H1 (cell line): Measurements from ENCODE around the gene ADGRA3. TPM values are rescaled to one million over a fixed set of nuclear protein-coding genes. Genes with fewer than 3 reads are reported as not detected.

Experiments used
- CTCF ChIA-PET: fragments of 300-600 bp; sonication (Branson Sonifier 250); formaldehyde crosslinking; loops from one replicate; lab custom pipeline; 2021; ENCODE audit not compliant: partially characterized antibody; lab: Charles Lee
- POLR2A ChIA-PET: fragments of 300-600 bp; sonication (Branson Sonifier 250); formaldehyde crosslinking; loops from one replicate; lab custom pipeline; 2021; ENCODE audit warnings: inconsistent platforms; ENCODE audit not compliant: partially characterized antibody; lab: Charles Lee
- DNase-seq, 2 experiments: peaks; one replicate each; pipeline versions ENCODE4 v3.0.0 to v3.0.0-alpha.2; 2010 to 2022; ENCODE audit warnings: low spot score in 2 of 2, low read depth in 1 of 2, mixed read lengths in 1 of 2
- FAIRE-seq: peaks from 2 replicates; lab custom pipeline; 2011; peaks lifted over from hg19 to GRCh38; lab: Jason Lieb, UNC
- H2AFZ ChIP-seq: 2 replicates; pipeline ENCODE4 v1.8.1; 2012; ENCODE audit warnings: low read length, inconsistent platforms
- H2AK5ac ChIP-seq: 2 replicates; pipeline ENCODE4 v1.6.1; 2013; ENCODE audit warnings: low read depth, low read length
- H2BK120ac ChIP-seq: replicated peaks from 2 replicates; pipeline ENCODE3; 2013; ENCODE audit warnings: low read depth, low read length, inconsistent platforms
- H2BK12ac ChIP-seq: 2 replicates; pipeline ENCODE4 v1.6.1; 2013; ENCODE audit warnings: low read depth, low read length
- H2BK15ac ChIP-seq: 2 replicates; pipeline ENCODE4 v1.6.1; 2013; ENCODE audit warnings: low read length
- H2BK20ac ChIP-seq: 2 replicates; pipeline ENCODE4 v1.6.1; 2013; ENCODE audit warnings: low read length
- H2BK5ac ChIP-seq: 2 replicates; pipeline ENCODE4 v1.6.1; 2013; ENCODE audit warnings: low read depth, low read length
- H3K14ac ChIP-seq: 2 replicates; pipeline ENCODE4 v1.6.1; 2013; ENCODE audit warnings: inconsistent platforms; ENCODE audit not compliant: insufficient read length
- H3K18ac ChIP-seq: 2 replicates; pipeline ENCODE4 v1.6.1; 2013; ENCODE audit warnings: low read length; ENCODE audit errors: extremely low read depth
- H3K23ac ChIP-seq: 2 replicates; pipeline ENCODE4 v1.6.1; 2013; ENCODE audit warnings: inconsistent platforms; ENCODE audit not compliant: insufficient read length
- H3K23me2 ChIP-seq: 2 replicates; pipeline ENCODE4 v1.6.1; 2013; ENCODE audit warnings: low read depth, low read length
- H3K27ac ChIP-seq: 2 replicates; pipeline ENCODE4 v1.6.1; 2011; ENCODE audit warnings: low read depth, low read length, inconsistent platforms
- H3K27me3 ChIP-seq, 4 experiments: replicated peaks in 1 of 4; 1 replicate in 1 of 4; 2 replicates in 3 of 4; pipeline versions ENCODE4 v1.6.1 to v1.8.1; 2011 to 2013; ENCODE audit warnings: low read length in 3 of 4, mild to moderate bottlenecking in 3 of 4, inconsistent platforms in 2 of 4, mixed read lengths in 2 of 4, moderate library complexity in 1 of 4; ENCODE audit not compliant: control insufficient read depth in 3 of 4, insufficient read depth in 3 of 4; ENCODE audit errors: extremely low read depth in 1 of 4
- H3K36me3 ChIP-seq, 4 experiments: 2 replicates each; pipeline versions ENCODE4 v1.6.1 to v1.8.1; 2011 to 2013; ENCODE audit warnings: mild to moderate bottlenecking in 4 of 4, low read length in 3 of 4, moderate library complexity in 2 of 4, control low read depth in 1 of 4, inconsistent platforms in 1 of 4; ENCODE audit not compliant: insufficient read depth in 4 of 4, control insufficient read depth in 2 of 4
- H3K4ac ChIP-seq: replicated peaks from 2 replicates; pipeline ENCODE3; 2013; ENCODE audit warnings: low read length, low read depth, mixed read lengths, inconsistent platforms; ENCODE audit not compliant: insufficient read length
- H3K4me1 ChIP-seq, 4 experiments: replicated peaks in 1 of 4; 1 replicate in 1 of 4; 2 replicates in 3 of 4; pipeline versions ENCODE4 v1.6.1 to v1.8.1; 2011 to 2013; ENCODE audit warnings: low read length in 3 of 4, inconsistent platforms in 2 of 4, mixed read lengths in 1 of 4; ENCODE audit not compliant: insufficient read depth in 4 of 4, control insufficient read depth in 3 of 4
- H3K4me2 ChIP-seq, 2 experiments: 2 replicates each; pipeline versions ENCODE4 v1.6.1 to v1.8.1; 2011 to 2013; ENCODE audit warnings: low read depth in 2 of 2, low read length in 2 of 2, control low read depth in 1 of 2, inconsistent platforms in 1 of 2, mild to moderate bottlenecking in 1 of 2; ENCODE audit not compliant: insufficient read depth in 1 of 2
- H3K4me3 ChIP-seq, 4 experiments: fragments of 200-600, 300-600 bp in 1 of 4; sonication (generic), shearing (Covaris generic), sonication (Bioruptor Twin) in 1 of 4; 2 replicates each; pipeline versions ENCODE4 v1.5.1 to v1.8.1; 2011 to 2016; ENCODE audit warnings: low read length in 4 of 4, low read depth in 3 of 4, control low read depth in 2 of 4, inconsistent platforms in 2 of 4, mild to moderate bottlenecking in 2 of 4, mixed read lengths in 1 of 4, moderate library complexity in 1 of 4; ENCODE audit not compliant: insufficient read depth in 2 of 4; ENCODE audit errors: extremely low read depth in 1 of 4
- H3K56ac ChIP-seq: replicated peaks from 2 replicates; pipeline ENCODE3; 2013; ENCODE audit warnings: low read depth, mild to moderate bottlenecking, mixed read lengths, low read length, inconsistent platforms; ENCODE audit not compliant: insufficient read length
- H3K79me1 ChIP-seq: 2 replicates; pipeline ENCODE4 v1.6.1; 2013; ENCODE audit warnings: low read depth, low read length, control low read depth
- H3K79me2 ChIP-seq, 2 experiments: 2 replicates each; pipeline versions ENCODE4 v1.6.1 to v1.8.1; 2012 to 2013; ENCODE audit warnings: low read length in 2 of 2, mild to moderate bottlenecking in 2 of 2, inconsistent platforms in 1 of 2; ENCODE audit not compliant: insufficient read depth in 2 of 2, control insufficient read depth in 1 of 2
- H3K9ac ChIP-seq, 4 experiments: replicated peaks in 1 of 4; 1 replicate in 1 of 4; 2 replicates in 3 of 4; pipeline versions ENCODE4 v1.6.1 to v1.8.1; 2011 to 2013; ENCODE audit warnings: low read depth in 3 of 4, low read length in 3 of 4, control low read depth in 2 of 4, mild to moderate bottlenecking in 2 of 4, moderate library complexity in 2 of 4, inconsistent platforms in 1 of 4; ENCODE audit errors: extremely low read depth in 1 of 4
- H3K9me3 ChIP-seq, 2 experiments: 2 replicates each; pipeline versions ENCODE4 v1.6.1 to v1.8.1; 2012 to 2013; ENCODE audit warnings: mild to moderate bottlenecking in 2 of 2, moderate library complexity in 2 of 2, control low read depth in 1 of 2, inconsistent platforms in 1 of 2, low read depth in 1 of 2, low read length in 1 of 2, mixed read lengths in 1 of 2; ENCODE audit not compliant: insufficient read depth in 2 of 2
- H4K20me1 ChIP-seq, 2 experiments: replicated peaks in 1 of 2; 2 replicates each; pipeline versions ENCODE3 to v1.8.1; 2011 to 2013; ENCODE audit warnings: inconsistent platforms in 2 of 2, low read length in 2 of 2, mild to moderate bottlenecking in 1 of 2; ENCODE audit not compliant: insufficient read depth in 2 of 2, control insufficient read depth in 1 of 2
- H4K5ac ChIP-seq: 2 replicates; pipeline ENCODE4 v1.6.1; 2013; ENCODE audit warnings: low read length, low read depth, mixed read lengths, inconsistent platforms; ENCODE audit not compliant: insufficient read length
- H4K8ac ChIP-seq: 2 replicates; pipeline ENCODE4 v1.8.0; 2013; ENCODE audit warnings: mild to moderate bottlenecking, moderate library complexity, low read length, inconsistent platforms; ENCODE audit not compliant: insufficient read depth; ENCODE audit errors: extremely low read depth
- H4K91ac ChIP-seq: replicated peaks from 2 replicates; pipeline ENCODE3; 2013; ENCODE audit warnings: low read length, mixed read lengths, inconsistent platforms; ENCODE audit not compliant: insufficient read length
- ASH2L ChIP-seq: fragments of 200-600, 300-600 bp; sonication (generic); IDR thresholded peaks from one replicate; pipeline ENCODE4 v1.7.1; 2017; ENCODE audit warnings: low read length
- CHD1 ChIP-seq: IDR thresholded peaks from 2 replicates; pipeline ENCODE4 v1.6.1; 2012; ENCODE audit warnings: low read depth, low read length, improper control_type of control experiment
- FOSL1 ChIP-seq: IDR thresholded peaks from 2 replicates; pipeline ENCODE4 v1.6.1; 2011; ENCODE audit warnings: mild to moderate bottlenecking, low read depth, low read length, moderate library complexity; ENCODE audit not compliant: insufficient read depth
- HDAC2 ChIP-seq, 2 experiments: fragments of 300-600 bp in 1 of 2; sonication (generic) in 1 of 2; IDR thresholded peaks; 2 replicates each; pipeline ENCODE4 v1.6.1; 2011 to 2012; ENCODE audit warnings: low read depth in 2 of 2, low read length in 2 of 2, mild to moderate bottlenecking in 2 of 2, moderate library complexity in 2 of 2, borderline replicate concordance in 1 of 2, inconsistent platforms in 1 of 2
- HDAC6 ChIP-seq: IDR thresholded peaks from one replicate; pipeline ENCODE4 v1.7.1; 2012; ENCODE audit warnings: low read depth, mild to moderate bottlenecking, inconsistent platforms, low read length, moderate library complexity
- NRF1 ChIP-seq: IDR thresholded peaks from 2 replicates; pipeline ENCODE4 v1.6.1; 2011; ENCODE audit warnings: mild to moderate bottlenecking, low read depth, low read length, improper control_type of control experiment
- POU5F1 ChIP-seq: IDR thresholded peaks from 2 replicates; pipeline ENCODE4 v1.6.1; 2011; ENCODE audit warnings: low read depth, mild to moderate bottlenecking, low read length, moderate library complexity
- RBBP5 ChIP-seq: IDR thresholded peaks from 2 replicates; pipeline ENCODE4 v1.7.1; 2012; ENCODE audit warnings: low read depth, mild to moderate bottlenecking, inconsistent platforms, low read length, moderate library complexity, borderline replicate concordance
- RNF2 ChIP-seq: fragments of 200-900, 300-1000 bp; sonication (generic); IDR thresholded peaks from 2 replicates; pipeline ENCODE4 v1.7.1; 2016; ENCODE audit warnings: borderline replicate concordance, low read depth, mild to moderate bottlenecking, antibody characterized with exemption, low read length; ENCODE audit not compliant: poor library complexity, severe bottlenecking; ENCODE audit errors: missing control alignments
- SP1 ChIP-seq: IDR thresholded peaks from 2 replicates; pipeline ENCODE4 v1.6.1; 2011; ENCODE audit warnings: low read depth, low read length
- TAF1 ChIP-seq: IDR thresholded peaks from 2 replicates; pipeline ENCODE4 v1.6.1; 2011; ENCODE audit warnings: mild to moderate bottlenecking, low read depth, low read length
- TAF7 ChIP-seq: optimal IDR thresholded peaks from 2 replicates; pipeline ENCODE3; 2011; ENCODE audit warnings: low read depth, mild to moderate bottlenecking, inconsistent platforms, low read length, moderate library complexity, borderline replicate concordance
- YY1 ChIP-seq: IDR thresholded peaks from 2 replicates; pipeline ENCODE4 v1.6.1; 2011; ENCODE audit warnings: low read depth, mild to moderate bottlenecking, low read length
- ZNF274 ChIP-seq: IDR thresholded peaks from 2 replicates; pipeline ENCODE4 v1.7.0; 2012; ENCODE audit warnings: low read length, borderline replicate concordance; ENCODE audit errors: extremely low read depth
- WGBS, 2 experiments: shearing (Covaris generic) in 1 of 2; methylation state at CpG; one replicate each; pipeline versions ENCODE4 v1.1.6 to v1.1.7; 2013 to 2015; ENCODE audit warnings: low lambda C conversion rate in 2 of 2, mixed read lengths in 2 of 2, inconsistent platforms in 1 of 2, low coverage in 1 of 2, missing lambda C conversion rate in 1 of 2; ENCODE audit not compliant: insufficient replicate concordance in 2 of 2, insufficient coverage in 1 of 2, insufficient read length in 1 of 2; ENCODE audit errors: extremely low coverage in 1 of 2, missing lambda C conversion rate in 1 of 2; 5-methylcytosine and 5-hydroxymethylcytosine counted together
- polyA plus RNA-seq, 7 experiments: library from polyadenylated mRNA; depleted of rRNA in 3 of 7; stranded (reverse) in 5 of 7; unstranded in 2 of 7; fragments of >200 nt in 5 of 7; fragments of 200-250 nt in 2 of 7; gene quantifications; 1 replicate in 5 of 7; 2 replicates in 1 of 7; 4 replicates in 1 of 7; pipeline versions ENCODE4 v1.2.1 to v1.2.3, GENCODE V29; 2011 to 2013; ENCODE audit warnings: missing spikeins in 2 of 7, mixed read lengths in 2 of 7
- total RNA-seq: library from RNA; stranded (reverse); fragmentation: NEBNext Ultra II Directional; extraction: Animal tissue kit (Norgen Biotek cat#: 25700); gene quantifications from 2 replicates; pipeline ENCODE4 v1.2.1, GENCODE V29; 2021

ADGRA3 gene
- total and polyA plus RNA-seq, 2 of the 8 experiments (the other 6 are each of a cell fraction or from before 2014, with no cell fraction given) = 31.5 to 63.0 TPM

DNA sequence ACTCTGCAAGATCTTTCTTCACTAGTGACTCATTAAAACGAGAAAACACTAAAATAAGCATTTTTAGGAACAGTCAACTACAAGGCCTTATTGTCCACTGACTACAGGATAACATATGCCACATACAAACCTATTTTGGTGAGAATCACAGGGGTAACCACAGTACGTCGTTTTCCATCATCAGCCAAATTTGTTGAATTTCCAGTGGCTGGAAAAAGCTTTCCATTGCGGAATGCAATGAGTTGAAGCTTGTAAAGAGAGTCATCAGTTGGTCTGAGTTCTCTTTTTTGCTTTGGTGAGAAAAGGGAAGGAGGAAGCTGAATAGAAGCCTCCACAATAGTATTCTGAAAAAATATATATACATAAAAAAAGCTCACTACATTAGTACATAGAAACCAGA, 102.4 kb downstream of the ADGRA3 start:
- Histone ChIP-seq H3K4me1 (no peaks in the 10 kb centered on the region), H2AK5ac (no peak overlapping the region), H4K5ac (no peak overlapping the region), H3K23ac (no peak overlapping the region), H3K27me3 (no peaks in the 10 kb centered on the region), H4K8ac (no peak overlapping the region), H2BK12ac (no peak overlapping the region), H3K18ac (no peak overlapping the region), H3K4me3 (no peak overlapping the region), H2BK5ac (no peak overlapping the region), H4K20me1 (peaks cover 0 to 3% of the 10 kb centered on the region in 2 experiments), H3K4me2 (no peak overlapping the region), H2AFZ (no peak overlapping the region), H3K79me1 (no peaks in the 10 kb centered on the region), H3K79me2 (no peaks in the 10 kb centered on the region; a peak in 1 of 4 replicates), H3K56ac (no peak overlapping the region), H2BK15ac (no peak overlapping the region), H2BK20ac (no peak overlapping the region), H3K36me3 (peaks cover 0 to 26% (median 7%) of the 10 kb centered on the region in 4 experiments; a peak in 6 of 8 replicates), H2BK120ac (no peak overlapping the region), H3K23me2 (no peaks in the 10 kb centered on the region), H3K9me3 (no peaks in the 10 kb centered on the region), H4K91ac (no peak overlapping the region), H3K27ac (no peak overlapping the region), H3K14ac (no peak overlapping the region), H3K9ac (no peak overlapping the region), H3K4ac (no peak overlapping the region)
- FAIRE-seq (no peak), DNase-seq (no peak)
- 89% methylated on average over 4 of the region's 4 CpGs; no CpG with 5 or more reads in 1 of the 2 experiments for WGBS, 2 experiments
- CTCF ChIA-PET = interaction anchor here (0.6 to 1.6 kb wide), 2 partner anchors 193 to 419 kb away, joined by 3 to 5 read pairs; no protein-coding TSS in a partner anchor
- POLR2A ChIA-PET = no interaction called here
- TF ChIP-seq HDAC2 (IDR thresholded peaks at IDR 0.05; ENCODE audit: borderline replicate concordance in 1 of 2, low read depth in 2 of 2, low read length in 2 of 2) (no peak), CHD1 (no peak), RBBP5 (no peak), TAF7 (no peak), ASH2L (no peak), SP1 (no peak), FOSL1 (no peak), HDAC6 (no peak), TAF1 (no peak), NRF1 (no peak), POU5F1 (no peak), YY1 (no peak), RNF2 (no peak), ZNF274 (no peak)
